Vagina (tissue), 2 donors: ENCODE data around the gene VPS35L.

Experiments
- CTCF ChIP-seq, 3 experiments: fragments of 450-650 bp in 2 of 3; fragments of 200-600 bp in 1 of 3; sonication (generic) in 1 of 3; IDR thresholded peaks; one replicate each; pipeline ENCODE4 v1.5.1; 2017 to 2019; ENCODE audit warnings: antibody characterized with exemption in 3 of 3, mild to moderate bottlenecking in 2 of 3, moderate library complexity in 2 of 3
- POLR2A ChIP-seq, 2 donors: fragments of 450-650 bp; IDR thresholded peaks; one replicate each; pipeline ENCODE4 v1.6.1; 2017; ENCODE audit warnings: antibody characterized with exemption in 2 of 2, mild to moderate bottlenecking in 2 of 2, moderate library complexity in 2 of 2
- POLR2AphosphoS5 ChIP-seq, 2 donors: sonication (generic); formaldehyde crosslinking; IDR thresholded peaks; one replicate each; pipeline ENCODE4 v1.9.0; 2017; ENCODE audit warnings: antibody characterized with exemption in 2 of 2, mild to moderate bottlenecking in 2 of 2, low read depth in 1 of 2; ENCODE audit not compliant: insufficient read depth in 1 of 2

- TF ChIP-seq CTCF (IDR thresholded peaks at IDR 0.05) (no peak), POLR2A (IDR thresholded peaks at IDR 0.05) (no peak), POLR2AphosphoS5 (IDR thresholded peaks at IDR 0.05; ENCODE audit: insufficient read depth in 1 of 2, low read depth in 1 of 2) (no peak)
Measured at GRCh38 chr16:19685176-19685575, 129.7 kb downstream of the VPS35L start.
